ENCODE measurements around the gene RNPEPL1. TPM values are rescaled to one million over a fixed set of nuclear protein-coding genes. Genes with fewer than 3 reads are reported as not detected.
A peak's percentile ranks its signal among the peaks of the same experiment; 100 is the strongest.

Gene RNPEPL1
- total and polyA plus RNA-seq, 10 of the 15 experiments (the other 5 are each of a cell fraction or from before 2014, with no cell fraction given) = 0.24 to 49.5 (median 6.8) TPM

DNA sequence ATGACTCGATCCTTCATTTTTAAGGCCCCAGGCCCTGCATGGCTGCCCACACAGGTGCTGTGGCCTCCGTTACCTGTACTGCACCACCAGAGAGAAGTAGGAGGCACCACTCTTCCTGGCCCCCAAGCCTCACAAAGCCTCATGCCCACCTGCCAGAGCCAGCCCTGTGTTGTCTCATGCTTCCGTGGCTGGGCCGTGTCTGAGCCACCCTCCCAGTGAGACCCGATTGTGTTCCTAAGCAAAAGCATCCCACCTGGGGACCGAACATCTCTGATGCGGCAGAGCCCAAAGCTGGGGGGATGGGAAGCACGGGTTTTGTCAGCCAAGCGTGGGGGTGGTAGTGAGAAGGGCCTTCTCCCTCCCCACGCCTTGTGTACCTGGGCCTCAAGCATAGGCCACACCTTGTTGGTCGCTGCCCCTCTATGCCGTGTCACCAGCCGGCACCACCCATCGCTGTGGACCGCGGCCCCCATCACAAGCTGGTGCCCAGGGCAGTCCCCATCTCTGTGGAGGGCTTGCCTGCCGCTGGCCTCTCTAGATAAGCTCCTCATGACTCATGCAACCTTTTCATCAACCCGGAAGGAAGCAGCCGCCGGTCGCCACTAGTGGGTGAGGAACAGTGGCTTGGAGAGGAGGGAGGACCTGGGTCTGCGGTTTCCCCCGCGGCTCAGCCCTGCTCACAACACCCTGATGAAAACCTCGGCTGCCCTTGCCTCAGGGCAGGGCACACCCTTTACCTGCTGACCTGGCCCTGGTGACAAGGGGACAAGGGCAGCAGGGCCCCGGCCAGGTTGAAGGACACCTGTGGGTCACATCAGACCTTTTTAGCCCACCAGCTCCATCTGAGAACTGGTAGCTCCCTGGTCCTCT is 2.7 kb upstream of the RNPEPL1 start:
- intact Hi-C loops (cut with micrococcal nuclease; ENCODE audit: unreplicated experiment) = loop anchor here (1.0 to 5.0 kb wide), 2 partner anchors 19 to 53 kb away; no protein-coding TSS in a partner anchor
- H2AFZ ChIP-seq (ENCODE audit: control insufficient read depth, low read depth, low read length) = peak overlapping the region; percentile 40
- in situ Hi-C loops (cut with MboI) = no loop called here
- no peaks in the 10 kb centered on the region for H4K20me1 ChIP-seq (ENCODE audit: control insufficient read depth, insufficient read depth)
- BruUV-seq (replicated peaks) = no TSS peak
- H3K4me1 ChIP-seq (ENCODE audit: control insufficient read depth, insufficient read depth, low read length) = peaks cover 51% of the 10 kb centered on the region
- peaks cover 0 to 5% of the 10 kb centered on the region in 2 experiments; a peak in 2 of 4 replicates for H3K36me3 ChIP-seq (ENCODE audit: control insufficient read depth in 2 of 2, insufficient read depth in 2 of 2, low read length in 1 of 2)
- SMC1A ChIA-PET (ENCODE audit: uncharacterized antibody, unreplicated experiment) = interaction anchor here (1.4 to 12.1 kb wide), 4 partner anchors 15 to 56 kb away, joined by 3 to 124 read pairs (median 28); partner anchors contain the start of gene CAPN10
- RAD21 ChIA-PET (ENCODE audit: unreplicated experiment) = interaction anchor here (1.1 to 11.7 kb wide), 6 partner anchors 9 to 118 kb away, joined by 3 to 206 read pairs (median 5); partner anchors contain the start of gene CAPN10
- POLR2A ChIA-PET = interaction anchor here (0.6 to 7.8 kb wide), 12 partner anchors 8 to 1125 kb away, joined by 3 to 233 read pairs (median 4); partner anchors contain the start of genes ANKMY1, CAPN10 and PASK
- WGBS (ENCODE audit: insufficient coverage, insufficient replicate concordance, low lambda C conversion rate, missing lambda C conversion rate) = 3% methylated on average over 26 of the region's 26 CpGs
- CTCF ChIA-PET = interaction anchor here (0.8 to 7.8 kb wide), 9 partner anchors 8 to 103 kb away, joined by 3 to 196 read pairs (median 8); partner anchors contain the start of genes ANKMY1, CAPN10 and GPR35
- peak; percentile 64 for ATAC-seq
- H3K27ac ChIP-seq (ENCODE audit: control insufficient read depth, insufficient read depth) = peak overlapping the region; percentile 97
- H3K4me3 ChIP-seq = peak overlapping the region; percentile 77
- FAIRE-seq = no peak
- no peaks in the 10 kb centered on the region for H3K9me3 ChIP-seq (replicated peaks; ENCODE audit: control insufficient read depth, insufficient read depth, low read length)
- peaks cover 48% of the 10 kb centered on the region for H3K79me2 ChIP-seq (ENCODE audit: control insufficient read depth, insufficient read depth, low read length)
- peak overlapping the region; percentile 90 for H3K9ac ChIP-seq (ENCODE audit: control insufficient read depth, insufficient read depth, low read length)
- no peaks in the 10 kb centered on the region for H3K27me3 ChIP-seq (replicated peaks in 1 of 2; ENCODE audit: control insufficient read depth in 2 of 2, insufficient read depth in 2 of 2, low read length in 1 of 2)
- DNase-seq (ENCODE audit: low read depth, low spot score) = peak; percentile 63
- H3K4me2 ChIP-seq (ENCODE audit: control insufficient read depth, insufficient read depth) = peak overlapping the region; percentile 100
- TF ChIP-seq RELA (IDR thresholded peaks at IDR 0.05; ENCODE audit: borderline replicate concordance, partially characterized antibody) (no peak), NFXL1 (IDR thresholded peaks at IDR 0.05; ENCODE audit: borderline replicate concordance) (no peak), WRNIP1 (IDR thresholded peaks at IDR 0.05; ENCODE audit: borderline replicate concordance, low read depth, low read length) (no peak), MEF2B (IDR thresholded peaks at IDR 0.05; ENCODE audit: partially characterized antibody, poor library complexity, severe bottlenecking) (no peak), TCF3 (IDR thresholded peaks at IDR 0.05; ENCODE audit: borderline replicate concordance, insufficient read depth, low read depth, low read length) (no peak), LARP7 (IDR thresholded peaks at IDR 0.05) (peak; percentile 41), TCF7 (IDR thresholded peaks at IDR 0.05; ENCODE audit: borderline replicate concordance) (no peak), BCL11A (IDR thresholded peaks at IDR 0.05; ENCODE audit: low read depth, low read length) (peak; percentile 42), MEF2A (IDR thresholded peaks at IDR 0.05; ENCODE audit: insufficient read depth, low read depth, low read length) (0 out of 2 replicates have a peak, but pooled peaks have one; percentile 26), MTA2 (IDR thresholded peaks at IDR 0.05; ENCODE audit: low read depth) (no peak), FOXM1 (IDR thresholded peaks at IDR 0.05; ENCODE audit: low read depth, low read length) (no peak), POLR2A (IDR thresholded peaks at IDR 0.05; ENCODE audit: low read depth, low read length) (no peak), CBX3 (IDR thresholded peaks at IDR 0.05; ENCODE audit: borderline replicate concordance, low read depth) (no peak)
- TF ChIP-seq, protein P1, sequence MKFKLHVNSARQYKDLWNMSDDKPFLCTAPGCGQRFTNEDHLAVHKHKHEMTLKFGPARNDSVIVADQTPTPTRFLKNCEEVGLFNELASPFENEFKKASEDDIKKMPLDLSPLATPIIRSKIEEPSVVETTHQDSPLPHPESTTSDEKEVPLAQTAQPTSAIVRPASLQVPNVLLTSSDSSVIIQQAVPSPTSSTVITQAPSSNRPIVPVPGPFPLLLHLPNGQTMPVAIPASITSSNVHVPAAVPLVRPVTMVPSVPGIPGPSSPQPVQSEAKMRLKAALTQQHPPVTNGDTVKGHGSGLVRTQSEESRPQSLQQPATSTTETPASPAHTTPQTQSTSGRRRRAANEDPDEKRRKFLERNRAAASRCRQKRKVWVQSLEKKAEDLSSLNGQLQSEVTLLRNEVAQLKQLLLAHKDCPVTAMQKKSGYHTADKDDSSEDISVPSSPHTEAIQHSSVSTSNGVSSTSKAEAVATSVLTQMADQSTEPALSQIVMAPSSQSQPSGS (IDR thresholded peaks at IDR 0.05; ENCODE audit: low read length) = no peak
- TF ChIP-seq, protein P2, sequence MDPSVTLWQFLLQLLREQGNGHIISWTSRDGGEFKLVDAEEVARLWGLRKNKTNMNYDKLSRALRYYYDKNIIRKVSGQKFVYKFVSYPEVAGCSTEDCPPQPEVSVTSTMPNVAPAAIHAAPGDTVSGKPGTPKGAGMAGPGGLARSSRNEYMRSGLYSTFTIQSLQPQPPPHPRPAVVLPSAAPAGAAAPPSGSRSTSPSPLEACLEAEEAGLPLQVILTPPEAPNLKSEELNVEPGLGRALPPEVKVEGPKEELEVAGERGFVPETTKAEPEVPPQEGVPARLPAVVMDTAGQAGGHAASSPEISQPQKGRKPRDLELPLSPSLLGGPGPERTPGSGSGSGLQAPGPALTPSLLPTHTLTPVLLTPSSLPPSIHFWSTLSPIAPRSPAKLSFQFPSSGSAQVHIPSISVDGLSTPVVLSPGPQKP (IDR thresholded peaks at IDR 0.05; ENCODE audit: low read depth, low read length) = no peak; the same call in 1 of the 2 replicates
- TF ChIP-seq, protein P3, sequence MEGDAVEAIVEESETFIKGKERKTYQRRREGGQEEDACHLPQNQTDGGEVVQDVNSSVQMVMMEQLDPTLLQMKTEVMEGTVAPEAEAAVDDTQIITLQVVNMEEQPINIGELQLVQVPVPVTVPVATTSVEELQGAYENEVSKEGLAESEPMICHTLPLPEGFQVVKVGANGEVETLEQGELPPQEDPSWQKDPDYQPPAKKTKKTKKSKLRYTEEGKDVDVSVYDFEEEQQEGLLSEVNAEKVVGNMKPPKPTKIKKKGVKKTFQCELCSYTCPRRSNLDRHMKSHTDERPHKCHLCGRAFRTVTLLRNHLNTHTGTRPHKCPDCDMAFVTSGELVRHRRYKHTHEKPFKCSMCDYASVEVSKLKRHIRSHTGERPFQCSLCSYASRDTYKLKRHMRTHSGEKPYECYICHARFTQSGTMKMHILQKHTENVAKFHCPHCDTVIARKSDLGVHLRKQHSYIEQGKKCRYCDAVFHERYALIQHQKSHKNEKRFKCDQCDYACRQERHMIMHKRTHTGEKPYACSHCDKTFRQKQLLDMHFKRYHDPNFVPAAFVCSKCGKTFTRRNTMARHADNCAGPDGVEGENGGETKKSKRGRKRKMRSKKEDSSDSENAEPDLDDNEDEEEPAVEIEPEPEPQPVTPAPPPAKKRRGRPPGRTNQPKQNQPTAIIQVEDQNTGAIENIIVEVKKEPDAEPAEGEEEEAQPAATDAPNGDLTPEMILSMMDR (IDR thresholded peaks at IDR 0.05 in 2 of 3, conservative IDR thresholded peaks at IDR 0.05 in 1 of 3; ENCODE audit: control insufficient read depth in 2 of 3, extremely low read depth in 1 of 3, insufficient read depth in 1 of 3, low read depth in 3 of 3, low read length in 3 of 3) = no peak

Data from GM12878 (cell line).